ENCODE measurements around the gene PCCA. TPM values are rescaled to one million over a fixed set of nuclear protein-coding genes. Genes with fewer than 3 reads are reported as not detected.

Gene PCCA
- polyA plus RNA-seq, 2 of the 4 experiments (the other 2 are of a cell fraction), result 13.2 to 13.7 TPM

DNA sequence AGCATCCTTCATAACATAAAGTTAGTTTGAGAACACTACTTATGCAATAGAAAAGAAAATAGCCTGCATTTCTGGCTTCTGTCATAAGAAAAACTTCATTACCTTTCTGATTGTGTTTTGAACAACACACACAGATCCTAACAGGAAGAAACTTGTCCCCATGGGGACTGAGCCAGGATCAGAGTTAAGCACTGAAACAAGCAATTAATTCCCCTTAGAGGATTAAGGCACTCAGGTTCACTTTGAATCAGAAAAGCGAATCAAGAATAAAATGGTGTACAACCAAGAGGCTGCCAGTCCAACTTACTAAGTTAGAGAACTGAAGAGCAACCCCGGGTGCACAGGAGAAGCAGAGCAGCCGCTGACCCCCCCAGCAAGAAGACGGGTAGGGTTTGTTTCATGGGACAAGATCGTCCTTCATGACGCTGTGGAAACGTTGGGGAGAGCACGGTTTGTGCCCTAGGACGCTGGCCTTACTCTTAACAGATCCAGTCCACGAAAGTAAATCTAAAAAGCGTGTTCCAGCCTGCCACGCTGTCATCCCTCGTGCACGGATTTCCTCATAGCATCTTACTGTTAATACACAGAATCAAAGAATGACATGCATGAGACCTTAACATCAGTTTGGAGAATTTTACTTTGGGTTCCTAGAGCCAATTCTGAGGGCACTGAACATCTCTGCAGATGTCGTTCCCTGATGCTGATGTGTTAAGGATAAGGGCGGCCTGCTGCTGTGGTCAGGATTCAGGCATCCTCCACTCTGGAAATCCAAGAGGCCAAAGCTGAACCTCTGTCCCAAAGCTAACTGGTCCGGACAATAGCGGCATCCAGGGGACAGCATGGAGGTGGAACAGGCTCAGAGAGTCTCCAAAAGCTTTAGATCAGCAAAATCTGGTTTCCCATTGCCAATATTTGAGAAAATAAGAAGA is 453.3 kb downstream of the PCCA start (continued):
- TF ChIP-seq, protein P1, sequence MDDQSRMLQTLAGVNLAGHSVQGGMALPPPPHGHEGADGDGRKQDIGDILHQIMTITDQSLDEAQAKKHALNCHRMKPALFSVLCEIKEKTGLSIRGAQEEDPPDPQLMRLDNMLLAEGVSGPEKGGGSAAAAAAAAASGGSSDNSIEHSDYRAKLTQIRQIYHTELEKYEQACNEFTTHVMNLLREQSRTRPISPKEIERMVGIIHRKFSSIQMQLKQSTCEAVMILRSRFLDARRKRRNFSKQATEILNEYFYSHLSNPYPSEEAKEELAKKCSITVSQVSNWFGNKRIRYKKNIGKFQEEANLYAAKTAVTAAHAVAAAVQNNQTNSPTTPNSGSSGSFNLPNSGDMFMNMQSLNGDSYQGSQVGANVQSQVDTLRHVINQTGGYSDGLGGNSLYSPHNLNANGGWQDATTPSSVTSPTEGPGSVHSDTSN (IDR thresholded peaks at IDR 0.05), result no peak
- TF ChIP-seq KDM1A (IDR thresholded peaks at IDR 0.05; ENCODE audit: low read depth) (no peak), MAZ (IDR thresholded peaks at IDR 0.05; ENCODE audit: borderline replicate concordance, low read depth, low read length) (no peak), ESRRA (IDR thresholded peaks at IDR 0.05; ENCODE audit: borderline replicate concordance, low read length) (no peak), NPAS2 (CRISPR knock-in tag; IDR thresholded peaks at IDR 0.05; ENCODE audit: borderline replicate concordance) (no peak), HOXA7 (CRISPR knock-in tag; IDR thresholded peaks at IDR 0.05) (no peak), NR3C1 (IDR thresholded peaks at IDR 0.05) (no peak), EHF (CRISPR knock-in tag; IDR thresholded peaks at IDR 0.05) (no peak), TP53 (CRISPR knock-in tag; IDR thresholded peaks at IDR 0.05) (no peak), GATA3 (IDR thresholded peaks at IDR 0.05; ENCODE audit: borderline replicate concordance) (no peak), MAFK (IDR thresholded peaks at IDR 0.05; ENCODE audit: partially characterized antibody) (no peak)

DNA sequence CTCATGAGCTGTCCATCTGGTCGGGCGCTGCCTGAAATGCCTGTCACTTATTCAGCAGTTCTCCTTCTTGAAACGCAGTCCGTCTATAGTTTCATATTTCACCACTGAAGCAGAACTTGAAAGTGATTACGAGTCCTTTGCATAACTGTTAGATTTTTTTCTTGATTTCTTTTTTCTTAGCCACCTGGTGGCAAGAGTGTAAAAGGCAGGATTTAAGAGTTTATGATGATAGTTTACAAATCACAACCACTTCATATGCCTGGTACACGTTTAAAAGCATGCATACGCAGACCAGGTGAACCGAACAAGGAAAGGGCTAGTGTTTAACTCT is 453.9 kb downstream of the PCCA start:
- WGBS (ENCODE audit: missing lambda C conversion rate), result 50% methylated on average over 8 of the region's 8 CpGs
- ChIA-PET CTCF (interaction anchor here (0.6 to 1.6 kb wide), 4 partner anchors 9 to 885 kb away, joined by 3 to 7 read pairs (median 3); no protein-coding TSS in a partner anchor), POLR2A (no interaction called here)
- H3K9me3 ChIP-seq, result no peaks in the 10 kb centered on the region
- no peaks in the 10 kb centered on the region for H3K4me1 ChIP-seq
- H3K4me3 ChIP-seq, result no peak overlapping the region
- TF ChIP-seq, protein P2, sequence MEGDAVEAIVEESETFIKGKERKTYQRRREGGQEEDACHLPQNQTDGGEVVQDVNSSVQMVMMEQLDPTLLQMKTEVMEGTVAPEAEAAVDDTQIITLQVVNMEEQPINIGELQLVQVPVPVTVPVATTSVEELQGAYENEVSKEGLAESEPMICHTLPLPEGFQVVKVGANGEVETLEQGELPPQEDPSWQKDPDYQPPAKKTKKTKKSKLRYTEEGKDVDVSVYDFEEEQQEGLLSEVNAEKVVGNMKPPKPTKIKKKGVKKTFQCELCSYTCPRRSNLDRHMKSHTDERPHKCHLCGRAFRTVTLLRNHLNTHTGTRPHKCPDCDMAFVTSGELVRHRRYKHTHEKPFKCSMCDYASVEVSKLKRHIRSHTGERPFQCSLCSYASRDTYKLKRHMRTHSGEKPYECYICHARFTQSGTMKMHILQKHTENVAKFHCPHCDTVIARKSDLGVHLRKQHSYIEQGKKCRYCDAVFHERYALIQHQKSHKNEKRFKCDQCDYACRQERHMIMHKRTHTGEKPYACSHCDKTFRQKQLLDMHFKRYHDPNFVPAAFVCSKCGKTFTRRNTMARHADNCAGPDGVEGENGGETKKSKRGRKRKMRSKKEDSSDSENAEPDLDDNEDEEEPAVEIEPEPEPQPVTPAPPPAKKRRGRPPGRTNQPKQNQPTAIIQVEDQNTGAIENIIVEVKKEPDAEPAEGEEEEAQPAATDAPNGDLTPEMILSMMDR (IDR thresholded peaks at IDR 0.05), result peak; percentile 32
- peak; percentile 42; the same call in 2 of the 3 replicates for TF ChIP-seq SMC3 (IDR thresholded peaks at IDR 0.05)
- TF ChIP-seq RAD21 (conservative IDR thresholded peaks at IDR 0.05 in 1 of 2, IDR thresholded peaks at IDR 0.05 in 1 of 2), result 0 out of 5 replicates have a peak, but pooled peaks of 1 of the 2 experiments have one; percentile 30
- no peak for TF ChIP-seq EP300 (IDR thresholded peaks at IDR 0.05)
- no peak overlapping the region for H3K4me2 ChIP-seq
- no peak overlapping the region for H3K27ac ChIP-seq
- ATAC-seq (peak in 1 of 2 experiments; percentile 34; a peak in 2 of 6 replicates), FAIRE-seq (no peak), DNase-seq (ENCODE audit: low read depth in 1 of 2, low spot score in 1 of 2) (peak; percentile 11 to 23)

DNA sequence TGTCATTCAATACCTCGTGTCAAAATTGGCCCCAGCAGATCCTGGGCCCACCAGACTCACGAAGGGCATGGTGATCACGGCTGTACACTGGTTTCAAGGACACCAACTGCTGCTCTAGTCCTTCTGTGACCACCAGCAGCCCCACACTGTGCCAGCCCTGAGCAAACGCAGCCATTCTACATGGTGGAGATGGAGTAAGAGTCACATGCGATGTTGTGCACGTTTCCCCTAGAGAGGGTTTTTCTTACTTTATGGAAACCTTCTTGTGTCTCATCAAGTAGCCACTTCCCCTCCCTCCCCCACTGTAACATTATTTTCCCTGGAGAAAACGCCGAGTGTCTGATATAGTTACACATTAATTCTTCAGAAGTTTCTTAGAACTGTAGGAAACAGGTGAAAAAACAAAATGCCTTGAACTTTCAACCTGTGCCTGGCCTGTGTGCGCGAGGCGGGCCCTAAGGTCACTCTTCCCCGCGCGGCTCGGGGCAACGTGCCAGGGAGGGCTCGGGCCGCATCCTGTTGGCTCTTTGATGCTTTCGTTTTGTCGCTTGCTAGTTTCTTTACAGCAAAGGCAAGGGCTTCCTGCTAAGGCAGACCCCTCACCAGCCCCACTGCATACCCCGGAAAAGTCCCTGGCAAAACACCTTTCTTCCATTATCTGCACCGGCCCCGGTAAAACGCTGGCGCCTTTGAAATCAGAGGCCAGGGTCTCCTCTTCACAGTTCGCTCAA is 455.1 kb downstream of the PCCA start:
- no peak overlapping the region for H3K4me3 ChIP-seq
- ChIA-PET POLR2A (no interaction called here), CTCF (interaction anchor here (0.6 to 1.1 kb wide), 2 partner anchors 29 kb away, joined by 3 read pairs; no protein-coding TSS in a partner anchor)
- DNase-seq (ENCODE audit: low read depth in 1 of 2, low spot score in 1 of 2), result no peak
- no peaks in the 10 kb centered on the region for H3K4me1 ChIP-seq
- ATAC-seq, result no peak
- H3K4me2 ChIP-seq, result no peak overlapping the region
- 82% methylated on average over 18 of the region's 26 CpGs for WGBS (ENCODE audit: missing lambda C conversion rate)
- no peak overlapping the region for H3K27ac ChIP-seq
- TF ChIP-seq TP53 (CRISPR knock-in tag; IDR thresholded peaks at IDR 0.05), result no peak
- no peak for TF ChIP-seq EHF (CRISPR knock-in tag; IDR thresholded peaks at IDR 0.05)
- TF ChIP-seq RARB (CRISPR knock-in tag; IDR thresholded peaks at IDR 0.05), result no peak
- TF ChIP-seq RFX5 (IDR thresholded peaks at IDR 0.05), result no peak
- TF ChIP-seq BHLHE40 (IDR thresholded peaks at IDR 0.05; ENCODE audit: low read depth, low read length), result no peak
- no peak for TF ChIP-seq ZFP36 (IDR thresholded peaks at IDR 0.05; ENCODE audit: borderline replicate concordance, partially characterized antibody)
- no peak for TF ChIP-seq HEYL (CRISPR knock-in tag; IDR thresholded peaks at IDR 0.05)
- no peak for TF ChIP-seq MAZ (IDR thresholded peaks at IDR 0.05; ENCODE audit: borderline replicate concordance, low read depth, low read length)
- no peak for FAIRE-seq
- no peaks in the 10 kb centered on the region for H3K9me3 ChIP-seq

All from A549 (cell line).